ENCODE results near the gene SWI5.
A peak's percentile ranks its signal among the peaks of the same experiment; 100 is the strongest.
"Not testable (repeated sequence)": the region's sequence is repeated elsewhere in the genome, so short reads cannot be mapped to it uniquely, and the experiment has no call there.

Gene SWI5
- 4.1 to 7.5 (median 5.6) reads per million in 4 donors for total RNA-seq

GRCh38 chr9:128276008-128276573, at the start of gene SWI5:
Gene SWI5, plus strand, starts transcription at chr9:128276276.
- peak; percentile 99 to 100 (median 99) for DNase-seq

- no peak for DNase-seq
Measured at GRCh38 chr9:128226412-128226801, 49.7 kb upstream of the SWI5 start.

GRCh38 chr9:128230897-128231296, 45.2 kb upstream of the SWI5 start:
- not testable (repeated sequence) for DNase-seq

GRCh38 chr9:128231638-128232527, 44.2 kb upstream of the SWI5 start:
- DNase-seq: no peak

GRCh38 chr9:128232528-128233428, 43.3 kb upstream of the SWI5 start:
- DNase-seq: no peak

GRCh38 chr9:128233817-128234406, 42.2 kb upstream of the SWI5 start:
- DNase-seq: no peak

GRCh38 chr9:128242124-128242523, 34.0 kb upstream of the SWI5 start:
- no peak for DNase-seq

- DNase-seq: no peak
Measured at GRCh38 chr9:128242828-128243214, 33.3 kb upstream of the SWI5 start.

- no peak for DNase-seq
Measured at GRCh38 chr9:128243215-128244018, 32.7 kb upstream of the SWI5 start.

- DNase-seq: no peak
Measured at GRCh38 chr9:128244091-128244836, 31.8 kb upstream of the SWI5 start.

- DNase-seq: no peak
Measured at GRCh38 chr9:128244837-128245231, 31.2 kb upstream of the SWI5 start.

- DNase-seq: no peak
Measured at GRCh38 chr9:128245421-128246151, 30.5 kb upstream of the SWI5 start.

GRCh38 chr9:128246471-128246870, 29.6 kb upstream of the SWI5 start:
- DNase-seq: no peak

GRCh38 chr9:128247226-128247803, 28.8 kb upstream of the SWI5 start:
- no peak for DNase-seq

GRCh38 chr9:128249558-128249907, 26.5 kb upstream of the SWI5 start:
- no peak for DNase-seq

GRCh38 chr9:128249908-128250838, 25.9 kb upstream of the SWI5 start:
- peak; percentile 90 to 98 (median 97) for DNase-seq

GRCh38 chr9:128250839-128251731, 25.0 kb upstream of the SWI5 start:
- no peak for DNase-seq

GRCh38 chr9:128251732-128252100, 24.4 kb upstream of the SWI5 start:
- DNase-seq: no peak
